DMS 273 (cell line): ENCODE results near the gene HAPLN3.
A peak's percentile ranks its signal among the peaks of the same experiment; 100 is the strongest.

ENCODE experiments used
- DNase-seq: peaks from one replicate; lab custom pipeline; 2025; ENCODE audit not compliant: unreplicated experiment; lab: John Stamatoyannopoulos, UW

The HAPLN3 gene

GRCh38 chr15:88896333-88897033, 1.1 kb upstream of the HAPLN3 start:
- no peak for DNase-seq

- DNase-seq: no peak
These were observed 961 bp downstream of the HAPLN3 start for GRCh38 chr15:88894348-88894818.

GRCh38 chr15:88891540-88892254, 3.6 kb downstream of the HAPLN3 start:
- DNase-seq: no peak

GRCh38 chr15:88890495-88890894, 4.8 kb downstream of the HAPLN3 start:
- no peak for DNase-seq

- no peak for DNase-seq
These were observed 6.6 kb downstream of the HAPLN3 start for GRCh38 chr15:88888719-88889118.

GRCh38 chr15:88887068-88887580, 8.2 kb downstream of the HAPLN3 start:
- DNase-seq: no peak

GRCh38 chr15:88882785-88883184, 12.6 kb downstream of the HAPLN3 start:
- no peak for DNase-seq

GRCh38 chr15:88881775-88882174, 13.6 kb downstream of the HAPLN3 start:
- no peak for DNase-seq

GRCh38 chr15:88880944-88881740, 14.2 kb downstream of the HAPLN3 start:
- no peak for DNase-seq

- peak; percentile 86 for DNase-seq
These were observed 16.6 kb downstream of the HAPLN3 start for GRCh38 chr15:88878720-88879184.

GRCh38 chr15:88877906-88878305, 17.4 kb downstream of the HAPLN3 start:
- no peak for DNase-seq

- DNase-seq: no peak
These were observed 17.9 kb downstream of the HAPLN3 start for GRCh38 chr15:88877415-88877814.

- DNase-seq: no peak
These were observed 18.8 kb downstream of the HAPLN3 start for GRCh38 chr15:88876573-88876972.

- peak; percentile 18 for DNase-seq
These were observed 20.7 kb downstream of the HAPLN3 start for GRCh38 chr15:88874684-88875083.

- DNase-seq: no peak
These were observed 21.1 kb downstream of the HAPLN3 start for GRCh38 chr15:88874275-88874674.

GRCh38 chr15:88873786-88874185, 21.6 kb downstream of the HAPLN3 start:
- DNase-seq: no peak

- DNase-seq: no peak
These were observed 22.6 kb downstream of the HAPLN3 start for GRCh38 chr15:88872706-88873105.

- DNase-seq: peak; percentile 53
These were observed 23.2 kb downstream of the HAPLN3 start for GRCh38 chr15:88872106-88872505.

- no peak for DNase-seq
These were observed 24.0 kb downstream of the HAPLN3 start for GRCh38 chr15:88871313-88871712.

- no peak for DNase-seq
These were observed 29.0 kb downstream of the HAPLN3 start for GRCh38 chr15:88866295-88866881.
